ENCODE results near the gene TMEM80. TPM values are rescaled to one million over a fixed set of nuclear protein-coding genes. Genes with fewer than 3 reads are reported as not detected.

Gene TMEM80
- total and polyA plus RNA-seq, 2 of the 8 experiments (the other 6 are each of a cell fraction or from before 2014, with no cell fraction given), result 8.0 to 16.3 TPM

GRCh38 chr11:690738-691633, 4.6 kb upstream of the TMEM80 start (continued):
- TF ChIP-seq RAD21 (IDR thresholded peaks at IDR 0.05 in 1 of 2, conservative IDR thresholded peaks at IDR 0.05 in 1 of 2; ENCODE audit: low read depth in 2 of 2, low read length in 2 of 2), result no peak
- no peak for TF ChIP-seq MAX (IDR thresholded peaks at IDR 0.05)
